Parathyroid adenoma (tissue), 2 donors: ENCODE results near the gene PIK3AP1.
"Not testable (repeated sequence)": the region's sequence is repeated elsewhere in the genome, so short reads cannot be mapped to it uniquely, and the experiment has no call there.

ENCODE experiments used
- H2AFZ ChIP-seq: fragments of 300-600 bp; sonication (generic); one replicate; pipeline ENCODE4 v1.7.0; 2017; ENCODE audit warnings: antibody characterized with exemption, mild to moderate bottlenecking
- H3K27ac ChIP-seq: fragments of 300-600 bp; sonication (generic); one replicate; pipeline ENCODE4 v1.7.0; 2017
- H3K27me3 ChIP-seq: fragments of 300-600 bp; sonication (generic); one replicate; pipeline ENCODE4 v1.7.0; 2017; ENCODE audit warnings: low read length; ENCODE audit not compliant: control insufficient read depth, insufficient read depth
- H3K36me3 ChIP-seq: fragments of 300-600 bp; sonication (generic); one replicate; pipeline ENCODE4 v1.7.0; 2017; ENCODE audit warnings: low read length; ENCODE audit not compliant: control insufficient read depth, insufficient read depth
- H3K4me1 ChIP-seq: fragments of 300-600 bp; sonication (generic); one replicate; pipeline ENCODE4 v1.7.0; 2017; ENCODE audit warnings: control low read depth
- H3K4me2 ChIP-seq: fragments of 300-600 bp; sonication (generic); one replicate; pipeline ENCODE4 v1.7.0; 2017; ENCODE audit warnings: low read length
- H3K4me3 ChIP-seq: fragments of 300-600 bp; sonication (generic); one replicate; pipeline ENCODE4 v1.7.0; 2017; ENCODE audit warnings: low read depth, low read length
- H3K79me2 ChIP-seq: fragments of 300-600 bp; sonication (generic); one replicate; pipeline ENCODE4 v1.7.0; 2017; ENCODE audit warnings: control low read depth
- H3K9ac ChIP-seq: fragments of 300-600 bp; sonication (generic); one replicate; pipeline ENCODE4 v1.7.0; 2017; ENCODE audit warnings: mild to moderate bottlenecking
- H3K9me3 ChIP-seq: fragments of 300-600 bp; sonication (generic); one replicate; pipeline ENCODE4 v1.7.0; 2017; ENCODE audit warnings: low read length; ENCODE audit not compliant: control insufficient read depth
- TF ChIP-seq, protein P1 (sequence below): fragments of 300-600 bp; sonication (generic); IDR thresholded peaks from one replicate; pipeline ENCODE4 v1.7.0; 2017; ENCODE audit warnings: antibody characterized with exemption, mild to moderate bottlenecking
- donor health status: primary hyperparathyroidism.

The PIK3AP1 gene

DNA sequence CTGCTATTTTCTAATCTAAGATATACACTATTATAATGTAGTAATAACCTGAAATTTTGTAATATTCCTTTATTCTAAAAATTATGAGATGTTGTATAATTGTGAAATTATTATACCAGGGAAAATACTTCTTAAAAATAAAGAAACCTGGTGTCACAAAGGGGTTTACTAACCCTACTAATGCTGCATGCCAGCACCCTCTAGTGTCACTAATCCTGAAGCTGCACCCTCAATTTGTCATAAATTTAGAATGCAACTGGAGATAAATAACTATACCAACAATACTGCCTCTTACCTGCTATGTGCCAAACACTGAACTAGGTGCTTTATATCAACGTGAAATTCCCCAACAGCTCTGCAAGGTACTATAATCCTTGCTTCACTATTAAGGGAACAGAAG, 164.3 kb downstream of the PIK3AP1 start:
- Histone ChIP-seq H3K4me1 (peaks cover 5% of the 10 kb centered on the region), H3K27me3 (no peaks in the 10 kb centered on the region), H3K79me2 (peaks cover 13% of the 10 kb centered on the region), H3K4me3 (no peak overlapping the region), H3K27ac (no peak overlapping the region), H3K9me3 (no peaks in the 10 kb centered on the region), H3K9ac (no peak overlapping the region), H2AFZ (no peak overlapping the region), H3K36me3 (no peaks in the 10 kb centered on the region), H3K4me2 (no peak overlapping the region)
- TF ChIP-seq, protein P1, sequence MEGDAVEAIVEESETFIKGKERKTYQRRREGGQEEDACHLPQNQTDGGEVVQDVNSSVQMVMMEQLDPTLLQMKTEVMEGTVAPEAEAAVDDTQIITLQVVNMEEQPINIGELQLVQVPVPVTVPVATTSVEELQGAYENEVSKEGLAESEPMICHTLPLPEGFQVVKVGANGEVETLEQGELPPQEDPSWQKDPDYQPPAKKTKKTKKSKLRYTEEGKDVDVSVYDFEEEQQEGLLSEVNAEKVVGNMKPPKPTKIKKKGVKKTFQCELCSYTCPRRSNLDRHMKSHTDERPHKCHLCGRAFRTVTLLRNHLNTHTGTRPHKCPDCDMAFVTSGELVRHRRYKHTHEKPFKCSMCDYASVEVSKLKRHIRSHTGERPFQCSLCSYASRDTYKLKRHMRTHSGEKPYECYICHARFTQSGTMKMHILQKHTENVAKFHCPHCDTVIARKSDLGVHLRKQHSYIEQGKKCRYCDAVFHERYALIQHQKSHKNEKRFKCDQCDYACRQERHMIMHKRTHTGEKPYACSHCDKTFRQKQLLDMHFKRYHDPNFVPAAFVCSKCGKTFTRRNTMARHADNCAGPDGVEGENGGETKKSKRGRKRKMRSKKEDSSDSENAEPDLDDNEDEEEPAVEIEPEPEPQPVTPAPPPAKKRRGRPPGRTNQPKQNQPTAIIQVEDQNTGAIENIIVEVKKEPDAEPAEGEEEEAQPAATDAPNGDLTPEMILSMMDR: peak; percentile 40

DNA sequence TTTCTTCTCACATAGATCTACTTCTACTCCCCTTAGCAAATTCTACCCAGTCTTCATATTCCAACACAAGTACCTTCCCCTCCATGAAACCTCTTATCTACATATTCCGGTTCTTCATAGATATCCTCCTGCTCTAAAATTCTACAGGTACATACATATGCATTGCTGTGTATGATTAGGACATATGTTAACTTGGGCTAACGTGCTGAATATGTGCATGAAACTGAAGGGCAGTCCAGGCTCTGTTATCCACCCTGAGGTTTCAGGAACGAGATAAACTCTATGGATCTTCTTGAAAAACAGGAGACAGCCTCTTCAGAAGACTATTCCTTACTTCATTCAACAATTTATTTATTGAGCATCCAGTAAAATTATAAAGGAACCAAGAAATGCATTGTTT, 165.0 kb downstream of the PIK3AP1 start:
- Histone ChIP-seq H3K4me1 (peaks cover 5% of the 10 kb centered on the region), H3K4me3 (no peak overlapping the region), H2AFZ (no peak overlapping the region), H3K36me3 (no peaks in the 10 kb centered on the region), H3K9me3 (no peaks in the 10 kb centered on the region), H3K27me3 (no peaks in the 10 kb centered on the region), H3K9ac (no peak overlapping the region), H3K4me2 (no peak overlapping the region), H3K27ac (no peak overlapping the region), H3K79me2 (peaks cover 13% of the 10 kb centered on the region)
- TF ChIP-seq, protein P1: no peak

DNA sequence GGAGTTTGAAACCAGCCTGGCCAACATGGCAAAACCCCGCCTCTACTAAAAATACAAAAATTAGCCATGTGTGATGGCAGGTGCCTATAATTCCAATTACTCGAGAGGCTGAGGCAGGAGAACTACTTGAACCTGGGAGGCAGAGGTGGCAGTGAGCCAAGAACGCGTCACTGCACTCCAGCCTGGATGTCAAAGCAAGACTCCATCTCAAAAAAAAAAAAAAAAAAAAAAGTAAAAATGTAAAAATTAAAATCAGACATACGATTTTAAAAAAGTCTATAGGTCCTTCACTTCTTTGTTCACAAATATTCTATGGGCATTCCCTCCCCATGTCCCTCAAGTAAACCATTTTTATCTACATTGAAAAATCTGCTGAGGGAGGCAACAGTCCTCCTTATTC, 171.7 kb downstream of the PIK3AP1 start:
- no peak overlapping the region for H2AFZ ChIP-seq
- no peak overlapping the region for H3K4me2 ChIP-seq
- peaks cover 12% of the 10 kb centered on the region for H3K79me2 ChIP-seq
- no peak overlapping the region for H3K4me3 ChIP-seq
- H3K27ac ChIP-seq: no peak overlapping the region
- H3K4me1 ChIP-seq: no peaks in the 10 kb centered on the region
- H3K27me3 ChIP-seq: no peaks in the 10 kb centered on the region
- no peaks in the 10 kb centered on the region for H3K36me3 ChIP-seq
- TF ChIP-seq, protein P1: no peak
- H3K9me3 ChIP-seq: no peaks in the 10 kb centered on the region
- H3K9ac ChIP-seq: no peak overlapping the region

DNA sequence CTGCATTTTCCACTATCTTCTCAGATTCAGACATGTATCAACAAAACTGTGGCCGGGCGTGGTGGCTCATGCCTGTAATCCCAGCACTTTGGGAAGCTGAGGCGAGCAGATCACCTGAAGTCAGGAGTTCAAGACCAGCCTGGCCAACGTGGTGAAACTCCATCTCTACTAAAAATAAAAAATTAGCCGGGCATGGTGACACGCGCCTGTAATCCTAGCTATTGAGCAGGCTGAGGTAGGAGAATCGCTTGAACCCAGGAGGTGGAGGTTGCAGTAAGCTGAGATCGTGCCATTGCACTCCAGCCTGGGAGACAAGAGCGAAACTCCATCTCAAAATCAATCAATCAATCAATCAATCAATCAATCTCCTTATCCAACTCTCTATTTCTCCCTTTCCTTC, 174.8 kb downstream of the PIK3AP1 start:
- H3K4me1 ChIP-seq, H3K4me2 ChIP-seq, H3K9ac ChIP-seq, H2AFZ ChIP-seq, H3K27me3 ChIP-seq, H3K9me3 ChIP-seq, H3K36me3 ChIP-seq, H3K27ac ChIP-seq, H3K4me3 ChIP-seq: not testable (repeated sequence)
- peaks cover 14% of the 10 kb centered on the region for H3K79me2 ChIP-seq
